ENCODE data around the gene AUNIP.
A peak's percentile ranks its signal among the peaks of the same experiment; 100 is the strongest.

The AUNIP gene

DNA sequence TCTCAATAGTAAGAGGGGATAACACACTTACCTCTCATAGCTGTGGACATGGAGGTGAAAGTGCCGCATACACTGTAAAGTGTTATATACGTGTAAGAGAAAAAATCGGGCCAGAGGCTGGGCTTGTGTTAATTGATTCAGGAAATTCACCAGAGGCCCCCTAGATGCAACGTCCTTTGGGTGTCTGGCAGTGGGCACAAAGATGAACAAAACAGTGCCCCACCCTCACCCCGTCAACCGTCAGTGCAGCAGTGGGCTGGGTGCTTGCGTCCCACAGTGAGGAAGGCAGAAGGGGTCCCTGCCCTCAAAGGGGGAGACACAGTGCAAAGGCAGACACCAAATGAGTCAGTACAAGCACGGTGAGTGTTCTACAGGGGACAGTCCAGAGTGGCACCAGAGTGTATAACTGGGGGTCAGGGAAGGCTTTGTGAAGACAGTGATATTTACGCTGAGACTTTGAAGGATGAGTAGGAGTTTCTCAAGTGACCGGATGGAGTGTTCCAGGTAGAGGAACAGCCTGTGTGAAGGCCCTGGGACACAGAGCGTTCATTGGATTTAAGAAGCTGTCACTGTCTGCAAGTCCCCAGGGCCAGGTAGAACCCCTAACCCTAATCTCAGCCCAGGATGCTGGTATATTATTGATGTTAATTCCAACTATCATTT, 46.1 kb downstream of the AUNIP start:
- DNase-seq (ENCODE audit: low read depth, low spot score) = no peak
- TF ChIP-seq, protein P1, sequence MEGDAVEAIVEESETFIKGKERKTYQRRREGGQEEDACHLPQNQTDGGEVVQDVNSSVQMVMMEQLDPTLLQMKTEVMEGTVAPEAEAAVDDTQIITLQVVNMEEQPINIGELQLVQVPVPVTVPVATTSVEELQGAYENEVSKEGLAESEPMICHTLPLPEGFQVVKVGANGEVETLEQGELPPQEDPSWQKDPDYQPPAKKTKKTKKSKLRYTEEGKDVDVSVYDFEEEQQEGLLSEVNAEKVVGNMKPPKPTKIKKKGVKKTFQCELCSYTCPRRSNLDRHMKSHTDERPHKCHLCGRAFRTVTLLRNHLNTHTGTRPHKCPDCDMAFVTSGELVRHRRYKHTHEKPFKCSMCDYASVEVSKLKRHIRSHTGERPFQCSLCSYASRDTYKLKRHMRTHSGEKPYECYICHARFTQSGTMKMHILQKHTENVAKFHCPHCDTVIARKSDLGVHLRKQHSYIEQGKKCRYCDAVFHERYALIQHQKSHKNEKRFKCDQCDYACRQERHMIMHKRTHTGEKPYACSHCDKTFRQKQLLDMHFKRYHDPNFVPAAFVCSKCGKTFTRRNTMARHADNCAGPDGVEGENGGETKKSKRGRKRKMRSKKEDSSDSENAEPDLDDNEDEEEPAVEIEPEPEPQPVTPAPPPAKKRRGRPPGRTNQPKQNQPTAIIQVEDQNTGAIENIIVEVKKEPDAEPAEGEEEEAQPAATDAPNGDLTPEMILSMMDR (IDR thresholded peaks at IDR 0.05; ENCODE audit: low read depth, low read length) = no peak
- no peak overlapping the region for H3K4me3 ChIP-seq (ENCODE audit: low read depth, low read length)
- in situ Hi-C loops (cut with HindIII; ENCODE audit: low sequenced_read_pairs) = no loop called here

DNA sequence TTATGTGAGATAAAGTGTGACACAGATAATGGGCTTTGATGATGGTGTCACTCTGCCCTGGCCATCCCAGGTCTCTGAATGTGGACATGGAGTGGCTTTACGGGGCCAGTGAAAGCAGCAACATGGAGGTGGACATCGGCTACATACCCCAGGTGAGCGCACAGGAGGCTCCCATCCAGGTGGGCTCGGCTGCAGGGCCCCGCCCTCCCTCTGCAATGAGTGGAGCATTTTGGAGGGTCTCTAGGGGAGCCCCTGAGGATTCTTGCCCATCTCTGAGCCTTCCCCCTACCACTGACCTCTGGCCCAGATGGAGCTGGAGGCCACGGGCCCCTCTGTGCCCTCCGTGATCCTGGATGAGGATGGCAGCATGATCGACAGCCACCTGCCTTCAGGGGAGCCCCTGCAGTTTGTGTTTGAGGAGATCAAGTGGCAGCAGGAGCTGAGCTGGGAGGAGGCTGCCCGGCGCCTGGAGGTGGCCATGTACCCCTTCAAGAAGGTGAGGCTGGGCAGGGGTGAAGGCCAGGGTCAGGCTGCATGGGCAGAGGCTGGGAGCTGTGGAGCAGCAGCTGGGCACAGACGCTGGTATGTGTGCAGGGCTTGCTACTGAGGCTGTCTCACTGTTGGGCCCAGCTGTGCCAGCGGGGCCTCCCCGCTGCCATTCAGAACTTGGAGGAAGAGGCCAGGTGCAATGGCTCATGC, 47.7 kb downstream of the AUNIP start:
- no peak overlapping the region for H3K4me3 ChIP-seq (ENCODE audit: low read depth, low read length)
- TF ChIP-seq, protein P1 (IDR thresholded peaks at IDR 0.05; ENCODE audit: low read depth, low read length) = no peak
- DNase-seq (ENCODE audit: low read depth, low spot score) = no peak
- in situ Hi-C loops (cut with HindIII; ENCODE audit: low sequenced_read_pairs) = no loop called here

DNA sequence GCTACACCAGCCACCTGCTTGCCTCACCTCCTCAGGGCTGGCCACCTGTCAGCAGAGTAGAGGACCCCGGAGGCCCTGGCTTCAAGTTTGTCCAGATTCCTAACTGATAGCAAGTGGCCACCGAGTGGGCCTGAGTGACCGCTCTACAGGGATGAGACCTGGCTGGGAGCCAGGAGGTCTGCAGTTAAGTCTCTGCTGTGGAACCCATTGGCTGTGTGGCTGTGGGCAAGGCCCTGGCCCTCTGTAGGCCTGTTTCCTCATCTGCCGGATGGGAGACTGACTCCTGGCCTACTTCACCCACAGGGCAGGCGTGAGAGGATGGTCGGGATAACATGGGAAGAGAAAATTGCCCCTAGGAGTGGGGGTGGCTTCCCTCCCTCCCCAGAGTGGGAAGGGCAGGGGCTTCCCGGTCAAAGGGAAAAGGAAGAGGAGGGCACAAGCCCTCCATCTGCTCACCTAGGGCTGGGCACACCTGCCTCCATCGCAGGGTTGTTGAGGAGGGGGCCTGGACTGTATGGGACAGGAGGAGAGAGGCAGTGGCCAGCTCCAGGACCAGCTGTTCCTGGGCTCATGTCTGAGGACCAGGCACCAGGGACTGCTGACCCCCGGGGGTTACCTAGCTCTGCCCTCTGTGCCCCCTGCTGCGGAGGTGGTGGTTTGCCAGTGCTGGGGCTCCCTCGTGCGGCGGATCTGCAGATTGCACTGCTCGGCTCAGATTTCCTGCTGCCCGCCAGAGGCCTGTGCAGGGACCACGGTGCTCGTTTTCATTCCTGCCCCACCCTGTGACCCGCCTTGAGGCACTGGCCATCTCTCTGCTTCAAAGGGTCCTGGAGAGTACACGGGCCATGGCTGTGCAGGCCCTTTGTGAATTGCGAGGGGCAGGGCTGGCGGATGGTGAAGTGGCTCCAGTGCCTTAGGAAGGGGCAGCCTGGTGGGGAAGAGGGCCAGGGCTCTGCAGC, 48.6 kb downstream of the AUNIP start:
- TF ChIP-seq, protein P1 (IDR thresholded peaks at IDR 0.05; ENCODE audit: low read depth, low read length) = peak; percentile 93
- peak; percentile 35 for DNase-seq (ENCODE audit: low read depth, low spot score)
- H3K4me3 ChIP-seq (ENCODE audit: low read depth, low read length) = no peak overlapping the region
- in situ Hi-C loops (cut with HindIII; ENCODE audit: low sequenced_read_pairs) = no loop called here

DNA sequence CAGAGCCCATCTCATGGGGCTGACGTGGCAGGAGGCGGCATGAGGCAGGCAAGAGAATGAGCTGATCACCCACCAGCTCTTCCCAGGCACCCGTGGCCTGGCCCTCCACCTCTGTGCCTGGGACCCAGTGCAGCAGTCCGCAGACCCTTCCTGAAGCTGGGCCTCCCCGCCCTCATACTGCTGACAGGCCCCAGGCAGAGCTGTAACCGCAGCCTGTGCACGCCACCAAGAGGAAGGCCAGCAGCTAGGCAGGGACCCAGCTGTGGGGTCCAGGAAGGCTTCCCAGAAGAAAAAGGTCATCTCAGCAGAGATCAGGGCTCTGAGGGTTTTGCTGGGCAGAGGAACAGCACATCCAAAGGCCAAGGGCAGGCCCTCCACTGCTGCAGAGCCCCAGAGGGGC, 49.3 kb downstream of the AUNIP start:
- TF ChIP-seq, protein P1 (IDR thresholded peaks at IDR 0.05; ENCODE audit: low read depth, low read length) = peak; percentile 4
- no peak for DNase-seq (ENCODE audit: low read depth, low spot score)
- no peak overlapping the region for H3K4me3 ChIP-seq (ENCODE audit: low read depth, low read length)
- in situ Hi-C loops (cut with HindIII; ENCODE audit: low sequenced_read_pairs) = no loop called here

DNA sequence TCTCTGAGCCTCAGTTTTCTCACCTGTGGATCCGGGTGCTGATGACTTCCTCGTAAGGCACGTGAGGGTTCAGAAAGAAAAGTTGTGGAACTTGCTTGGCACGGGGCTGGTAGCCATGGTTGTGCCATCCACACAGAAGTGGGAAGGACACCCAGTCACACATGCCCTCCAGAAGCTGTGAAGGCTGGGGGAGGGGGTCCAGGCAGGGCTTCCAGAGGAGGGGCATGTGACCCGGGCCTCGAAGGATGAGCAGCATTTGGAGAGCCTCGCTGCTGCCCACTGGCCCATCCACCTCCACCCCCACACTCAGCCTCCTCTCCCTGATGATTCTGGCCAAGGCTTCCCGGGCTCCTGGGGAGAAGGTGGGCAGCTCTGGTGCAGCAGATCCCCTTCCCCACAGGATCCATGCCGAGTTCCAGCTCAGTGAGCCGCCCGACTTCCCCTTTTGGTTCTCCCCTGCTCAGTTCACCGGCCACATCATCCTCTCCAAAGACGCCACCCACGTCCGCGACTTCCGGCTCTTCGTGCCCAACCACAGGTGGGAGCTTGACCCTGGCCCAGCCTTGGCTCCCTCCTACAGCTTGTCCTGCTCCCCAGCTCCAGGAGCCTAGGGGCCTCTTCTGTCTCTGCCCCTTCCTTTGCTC, 49.9 kb downstream of the AUNIP start:
- TF ChIP-seq, protein P1 (IDR thresholded peaks at IDR 0.05; ENCODE audit: low read depth, low read length) = no peak
- DNase-seq (ENCODE audit: low read depth, low spot score) = no peak
- in situ Hi-C loops (cut with HindIII; ENCODE audit: low sequenced_read_pairs) = no loop called here
- no peak overlapping the region for H3K4me3 ChIP-seq (ENCODE audit: low read depth, low read length)
